Mucosa of rectum (tissue), 2 donors: Measurements from ENCODE around the gene TRIM31.

Source experiments
- H3K27ac ChIP-seq, 2 donors: one replicate each; pipeline ENCODE4 v1.7.0; 2013; ENCODE audit warnings: inconsistent platforms in 2 of 2, low read depth in 2 of 2, low read length in 2 of 2
- H3K27me3 ChIP-seq, 2 donors: one replicate each; pipeline ENCODE4 v1.7.0; 2013; ENCODE audit warnings: low read length in 2 of 2; ENCODE audit not compliant: control insufficient read depth in 2 of 2, insufficient read depth in 2 of 2
- H3K36me3 ChIP-seq, 2 donors: one replicate each; pipeline ENCODE4 v1.7.0; 2013; ENCODE audit warnings: low read length in 2 of 2; ENCODE audit not compliant: control insufficient read depth in 2 of 2, insufficient read depth in 2 of 2
- H3K4me1 ChIP-seq, 2 donors: one replicate each; pipeline ENCODE4 v1.7.0; 2013; ENCODE audit warnings: low read length in 2 of 2, mild to moderate bottlenecking in 1 of 2; ENCODE audit not compliant: control insufficient read depth in 2 of 2, insufficient read depth in 2 of 2
- H3K4me3 ChIP-seq, 2 donors: one replicate each; pipeline ENCODE4 v1.7.0; 2013; ENCODE audit warnings: low read length in 2 of 2
- H3K9ac ChIP-seq, 2 donors: one replicate each; pipeline ENCODE4 v1.7.0; 2013; ENCODE audit warnings: low read length in 2 of 2, low read depth in 1 of 2, mild to moderate bottlenecking in 1 of 2
- H3K9me3 ChIP-seq, 2 donors: one replicate each; pipeline ENCODE4 v1.7.0; 2013; ENCODE audit warnings: low read length in 2 of 2; ENCODE audit not compliant: control insufficient read depth in 2 of 2
- donor health status: healthy.
- donor health status: Normal muscosa, but diverticular disease.

Gene TRIM31

GRCh38 chr6:30156262-30156599, 43.3 kb upstream of the TRIM31 start:
- H3K27ac ChIP-seq: peak overlapping the region; percentile 83 to 86
- H3K27me3 ChIP-seq: no peaks in the 10 kb centered on the region
- H3K9me3 ChIP-seq: no peaks in the 10 kb centered on the region
- H3K9ac ChIP-seq: peak overlapping the region in 1 of 2 donors; percentile 17
- no peaks in the 10 kb centered on the region for H3K36me3 ChIP-seq
- peaks cover 25 to 34% of the 10 kb centered on the region in 2 donors for H3K4me1 ChIP-seq
- no peak overlapping the region for H3K4me3 ChIP-seq

GRCh38 chr6:30155520-30156261, 42.8 kb upstream of the TRIM31 start:
- Histone ChIP-seq H3K27ac (peak overlapping the region; percentile 83 to 86), H3K9ac (peak overlapping the region in 1 of 2 donors; percentile 13), H3K9me3 (no peaks in the 10 kb centered on the region)

GRCh38 chr6:30154709-30155519, 42.0 kb upstream of the TRIM31 start:
- Histone ChIP-seq H3K4me3 (peak overlapping the region; percentile 19 to 57), H3K27ac (peak overlapping the region; percentile 83 to 86), H3K9me3 (no peaks in the 10 kb centered on the region), H3K36me3 (no peaks in the 10 kb centered on the region), H3K9ac (peak overlapping the region; percentile 13 to 48), H3K27me3 (no peaks in the 10 kb centered on the region), H3K4me1 (peaks cover 25 to 34% of the 10 kb centered on the region in 2 donors)

More at GRCh38 chr6:30155520-30156261, 42.8 kb upstream of the TRIM31 start:
- Histone ChIP-seq H3K36me3 (no peaks in the 10 kb centered on the region), H3K27me3 (no peaks in the 10 kb centered on the region), H3K4me1 (peaks cover 25 to 34% of the 10 kb centered on the region in 2 donors), H3K4me3 (no peak overlapping the region)

DNA sequence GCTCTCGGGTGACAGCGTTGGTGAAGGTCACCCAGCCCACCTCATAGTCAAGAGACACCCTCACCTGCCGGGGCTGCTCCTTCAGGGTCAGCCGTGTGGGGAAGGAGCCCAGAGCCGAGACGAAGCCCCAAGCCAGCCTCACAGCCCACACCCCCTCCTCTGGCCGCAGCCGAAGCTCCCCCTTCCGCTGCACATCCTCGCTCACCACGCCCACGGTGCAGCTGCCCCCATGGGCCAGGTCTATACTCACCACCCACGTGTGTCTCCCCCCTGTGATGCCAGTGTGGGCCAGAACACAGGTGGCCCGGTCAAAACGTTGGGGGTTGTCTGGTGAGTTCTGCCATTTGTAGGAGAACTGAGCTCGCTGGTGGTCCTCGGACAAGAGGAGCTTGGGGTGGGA, 41.2 kb upstream of the TRIM31 start:
- Histone ChIP-seq H3K36me3 (no peaks in the 10 kb centered on the region), H3K9me3 (no peaks in the 10 kb centered on the region), H3K4me1 (peaks cover 25 to 34% of the 10 kb centered on the region in 2 donors), H3K4me3 (peak overlapping the region in 1 of 2 donors; percentile 57), H3K27ac (peak overlapping the region; percentile 83 to 86), H3K27me3 (no peaks in the 10 kb centered on the region), H3K9ac (no peak overlapping the region)

GRCh38 chr6:30152910-30153610, 40.2 kb upstream of the TRIM31 start:
- peaks cover 25 to 34% of the 10 kb centered on the region in 2 donors for H3K4me1 ChIP-seq
- H3K4me3 ChIP-seq: no peak overlapping the region
- H3K9me3 ChIP-seq: no peaks in the 10 kb centered on the region
- no peak overlapping the region for H3K27ac ChIP-seq
- no peaks in the 10 kb centered on the region for H3K27me3 ChIP-seq
- H3K36me3 ChIP-seq: no peaks in the 10 kb centered on the region
- H3K9ac ChIP-seq: no peak overlapping the region

DNA sequence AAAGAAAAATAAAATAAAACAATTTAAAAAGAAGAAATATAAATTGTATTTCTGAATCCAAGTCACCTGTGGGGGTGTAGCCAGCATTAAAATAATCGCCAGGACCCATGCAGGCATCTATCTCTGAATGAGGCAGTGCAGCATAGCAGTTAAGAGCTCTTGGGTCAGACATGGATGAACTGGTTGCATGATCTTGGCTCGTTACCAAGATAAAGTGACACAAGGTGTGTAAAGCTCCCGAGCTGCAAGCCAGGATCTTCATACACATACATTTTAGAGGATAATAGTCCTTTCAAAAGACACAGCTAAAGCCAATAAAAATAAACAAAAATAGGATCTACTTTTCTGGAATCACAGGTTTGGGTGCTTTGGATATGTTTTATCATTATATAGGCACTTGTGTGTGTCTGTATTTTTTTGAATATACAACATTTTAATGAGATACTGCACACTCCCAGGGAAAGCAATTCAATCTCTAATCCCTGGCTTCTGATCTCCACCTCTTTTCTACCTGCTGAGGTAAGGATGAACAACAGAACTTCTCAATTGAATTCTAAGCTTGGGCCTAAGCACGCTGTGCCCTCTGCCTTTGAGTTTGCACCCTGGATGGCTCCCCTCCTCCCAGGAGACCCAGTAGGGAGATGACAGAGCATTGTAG, 39.3 kb upstream of the TRIM31 start:
- Histone ChIP-seq H3K27me3 (no peaks in the 10 kb centered on the region), H3K4me3 (no peak overlapping the region), H3K36me3 (no peaks in the 10 kb centered on the region), H3K9ac (no peak overlapping the region), H3K9me3 (no peaks in the 10 kb centered on the region), H3K27ac (no peak overlapping the region), H3K4me1 (peaks cover 25 to 34% of the 10 kb centered on the region in 2 donors)

DNA sequence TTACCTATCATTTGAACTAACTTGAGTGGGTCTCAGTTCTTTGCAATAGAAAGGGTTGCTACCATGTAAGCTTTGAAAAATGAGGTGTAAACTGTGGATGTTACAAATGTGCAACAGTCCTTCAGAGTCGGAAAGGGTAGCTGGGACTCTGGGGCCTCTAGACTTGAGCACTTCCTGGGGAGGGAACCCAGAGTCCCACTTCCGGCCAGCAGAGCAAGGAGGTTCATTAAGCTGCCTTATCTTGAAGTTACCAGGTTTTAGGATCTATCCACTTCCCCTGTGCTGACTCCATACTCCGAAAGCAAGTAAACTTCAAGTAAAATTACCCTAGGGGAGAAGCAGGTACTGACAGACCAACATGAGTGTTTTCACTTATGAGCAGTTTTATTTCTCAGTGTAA, 38.7 kb upstream of the TRIM31 start:
- Histone ChIP-seq H3K4me3 (no peak overlapping the region), H3K9me3 (no peaks in the 10 kb centered on the region), H3K27ac (no peak overlapping the region), H3K9ac (no peak overlapping the region), H3K27me3 (no peaks in the 10 kb centered on the region), H3K4me1 (peaks cover 21 to 29% of the 10 kb centered on the region in 2 donors), H3K36me3 (no peaks in the 10 kb centered on the region)

DNA sequence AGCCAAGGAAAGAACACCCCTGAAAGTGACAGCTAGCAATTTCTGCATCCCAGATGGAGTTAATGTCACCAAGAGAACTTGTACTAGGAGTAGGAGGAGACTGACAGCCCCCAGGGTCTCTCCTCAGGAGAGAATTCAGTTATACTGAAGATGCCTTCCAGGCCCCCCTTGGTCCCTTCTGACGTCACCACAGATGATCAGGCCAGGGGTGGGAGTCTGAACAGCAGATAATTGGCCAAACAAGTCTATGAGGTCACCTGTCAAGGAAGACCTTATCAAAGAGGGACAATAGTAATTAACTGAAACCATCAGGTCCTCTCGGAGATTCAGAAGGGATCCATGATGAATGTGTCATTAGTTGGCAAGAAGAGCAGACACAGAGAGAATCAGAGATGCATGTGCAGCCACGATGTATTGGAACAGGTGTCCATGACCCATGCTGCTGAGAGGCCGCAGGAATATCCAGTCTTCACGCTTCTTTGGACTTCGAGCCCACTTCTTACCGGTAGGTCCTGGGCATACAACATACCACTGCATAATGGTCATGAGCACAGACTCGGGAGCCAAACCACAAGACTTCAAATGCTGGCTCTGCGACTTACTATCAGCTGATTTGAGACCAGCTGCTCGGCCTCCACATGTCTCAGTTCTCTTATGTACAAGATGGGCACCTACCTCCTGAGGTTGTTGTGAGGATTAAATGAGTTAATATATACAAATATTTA, 37.9 kb upstream of the TRIM31 start:
- no peak overlapping the region for H3K27ac ChIP-seq
- H3K4me3 ChIP-seq: no peak overlapping the region
- peaks cover 16 to 26% of the 10 kb centered on the region in 2 donors for H3K4me1 ChIP-seq
- H3K27me3 ChIP-seq: no peaks in the 10 kb centered on the region
- no peak overlapping the region for H3K9ac ChIP-seq
- no peaks in the 10 kb centered on the region for H3K9me3 ChIP-seq
- H3K36me3 ChIP-seq: no peaks in the 10 kb centered on the region

DNA sequence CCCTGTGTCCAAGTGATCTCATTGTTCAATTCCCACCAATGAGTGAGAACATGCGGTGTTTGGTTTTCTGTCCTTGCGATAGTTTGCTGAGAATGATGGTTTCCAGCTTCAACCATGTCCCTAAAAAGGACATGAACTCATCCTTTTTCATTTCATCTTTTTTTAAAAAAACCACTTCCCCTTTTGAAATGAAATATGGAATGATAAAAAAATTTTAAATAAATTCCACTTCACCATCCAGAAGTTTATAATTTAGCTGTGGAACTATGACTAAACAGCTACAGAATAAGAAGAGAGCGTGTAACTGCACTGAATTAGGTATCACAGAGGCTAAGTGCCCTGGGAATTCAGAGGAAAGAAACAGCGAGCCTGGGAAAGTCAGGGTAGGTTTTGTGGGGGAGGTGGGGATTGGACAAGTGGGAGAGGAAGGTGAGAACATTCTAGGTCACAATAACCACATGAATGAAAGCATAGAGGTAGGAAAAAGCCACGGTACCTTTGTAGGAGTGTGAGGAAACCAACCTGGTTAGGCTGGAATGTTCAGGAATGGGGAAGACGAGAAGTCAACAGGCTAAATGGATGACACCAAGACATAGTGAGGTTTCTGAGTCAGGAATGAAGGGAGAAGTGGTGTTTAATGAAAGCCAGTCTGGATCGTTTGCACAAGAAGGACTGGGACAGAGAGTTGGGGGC, 37.1 kb upstream of the TRIM31 start:
- Histone ChIP-seq H3K27me3 (no peaks in the 10 kb centered on the region), H3K4me1 (peaks cover 12 to 20% of the 10 kb centered on the region in 2 donors), H3K27ac (no peak overlapping the region), H3K36me3 (no peaks in the 10 kb centered on the region), H3K9ac (no peak overlapping the region), H3K9me3 (no peaks in the 10 kb centered on the region), H3K4me3 (no peak overlapping the region)
